GM19467 (cell line): ENCODE results near the gene CTSE.

Source experiments
- ATAC-seq: cut with Tn5 transposase; IDR thresholded peaks from one replicate; pipeline ENCODE4 v1.9.1; 2021; ENCODE audit warnings: mild to moderate bottlenecking, moderate library complexity; ENCODE audit not compliant: unreplicated experiment

Gene CTSE

DNA sequence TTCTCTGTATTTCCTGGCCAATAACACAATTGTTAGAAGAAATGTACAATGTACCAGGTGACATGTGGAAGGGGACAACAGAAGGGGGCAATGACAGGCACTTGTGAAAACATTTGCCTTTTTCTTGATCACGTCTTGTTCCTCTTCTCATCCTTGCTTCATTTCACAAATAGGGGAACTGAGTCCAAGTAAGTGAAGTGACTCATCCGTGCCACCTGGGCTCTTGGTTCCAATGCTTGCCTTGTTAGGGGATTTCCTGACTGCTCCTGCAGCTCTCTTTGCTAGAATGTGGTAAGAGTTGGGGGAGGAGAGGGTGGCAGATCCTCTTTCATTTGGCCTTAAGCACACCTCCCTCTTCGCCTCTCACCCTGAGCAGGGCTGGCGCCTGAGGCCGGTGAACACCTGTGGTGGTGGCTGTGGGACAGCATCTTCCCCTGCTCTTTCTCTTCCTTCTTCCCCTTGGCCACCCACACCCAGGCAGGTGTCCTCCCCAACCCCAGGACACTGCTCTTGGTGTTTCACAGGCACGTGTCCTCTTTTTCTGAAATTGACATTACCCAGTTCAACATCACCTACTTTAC, 27.1 kb upstream of the CTSE start:
- ATAC-seq = peak; percentile 84

DNA sequence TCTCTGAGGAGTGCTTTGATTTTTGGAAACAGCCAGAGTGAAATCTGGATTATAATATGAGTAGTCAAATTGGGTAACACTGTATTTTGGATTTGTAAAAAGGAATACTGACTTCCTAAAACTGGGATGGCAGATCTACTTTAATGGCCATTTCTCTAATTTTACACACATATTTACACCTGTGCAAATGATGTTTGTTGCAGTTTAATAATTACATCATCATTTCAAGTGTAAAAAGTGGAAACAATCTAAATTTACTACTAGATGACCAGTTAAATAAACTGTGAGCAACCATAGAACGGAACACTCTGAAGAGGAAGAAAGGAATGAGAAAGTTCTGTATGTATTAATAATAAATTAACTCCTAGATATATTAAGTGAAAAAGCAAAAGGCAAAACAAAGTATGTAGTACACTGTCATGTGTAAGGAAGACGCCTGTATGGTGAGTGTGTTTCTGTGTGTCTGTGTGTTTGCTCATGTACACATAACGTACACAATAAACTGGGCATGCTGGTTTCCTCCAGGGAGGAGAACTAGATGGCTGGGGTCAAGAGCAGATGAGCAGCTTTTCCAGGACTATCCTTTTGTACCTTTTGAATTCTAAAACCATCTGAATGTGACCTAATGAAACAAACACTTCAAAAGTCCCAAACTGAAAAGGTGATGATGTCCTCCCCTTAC, 26.4 kb upstream of the CTSE start:
- no peak for ATAC-seq

DNA sequence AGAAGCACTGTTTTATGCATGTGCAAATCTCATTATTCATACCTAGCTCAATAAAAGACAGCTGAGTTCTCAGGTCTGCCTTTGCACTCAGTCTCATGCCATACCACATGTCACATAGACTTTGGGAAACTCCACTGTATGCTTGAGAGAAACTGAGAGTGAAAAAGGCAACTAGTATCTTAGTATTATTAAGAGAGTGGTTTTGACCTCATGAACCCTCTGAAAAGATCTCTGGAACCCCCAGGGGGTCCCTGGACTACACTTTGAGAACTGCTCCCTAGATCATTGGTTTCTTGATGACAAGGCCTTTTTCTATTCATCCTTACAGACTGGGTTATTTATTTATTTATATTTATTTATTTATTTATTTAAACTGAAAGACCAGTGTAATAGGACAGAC, 25.6 kb upstream of the CTSE start:
- peak; percentile 37 for ATAC-seq

DNA sequence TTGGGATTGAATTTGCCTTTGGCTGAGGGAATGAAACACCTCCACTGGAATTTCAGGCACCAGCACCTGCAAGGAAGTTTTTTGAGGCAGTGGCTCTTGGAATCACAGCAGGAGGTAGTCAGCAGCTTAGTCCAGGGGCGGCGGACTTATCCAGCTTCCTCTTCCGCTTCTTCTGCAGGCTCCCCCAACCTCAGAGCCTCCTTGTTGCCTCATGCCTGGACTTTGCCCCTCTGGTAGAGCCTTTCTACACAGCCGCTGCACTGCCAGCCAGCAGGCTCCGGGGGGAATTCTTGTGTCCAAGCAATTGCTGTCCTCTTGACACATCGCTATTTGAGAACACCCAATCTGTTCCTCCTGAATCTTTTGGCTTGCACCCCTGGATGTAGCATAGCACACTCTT, 24.9 kb upstream of the CTSE start:
- no peak for ATAC-seq

DNA sequence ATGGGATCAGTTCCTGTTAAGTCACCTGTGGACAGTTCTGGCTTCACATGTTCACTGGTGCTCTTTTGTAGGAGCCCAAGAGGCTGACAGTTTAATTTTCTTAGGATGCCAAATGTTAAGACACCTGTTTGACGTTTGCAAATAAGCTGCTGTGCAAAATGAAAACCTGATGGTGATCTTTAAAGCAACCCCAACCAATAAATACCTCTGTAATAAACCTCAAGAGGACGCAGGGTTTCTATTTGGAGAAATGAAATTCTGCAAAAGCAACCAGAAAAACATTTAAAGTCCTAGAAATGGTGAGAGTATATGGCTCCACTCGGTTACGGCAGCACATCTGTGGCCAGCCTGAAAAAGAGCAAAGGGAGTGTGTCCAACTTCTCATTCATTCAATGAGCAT, 23.6 kb upstream of the CTSE start:
- ATAC-seq = no peak

DNA sequence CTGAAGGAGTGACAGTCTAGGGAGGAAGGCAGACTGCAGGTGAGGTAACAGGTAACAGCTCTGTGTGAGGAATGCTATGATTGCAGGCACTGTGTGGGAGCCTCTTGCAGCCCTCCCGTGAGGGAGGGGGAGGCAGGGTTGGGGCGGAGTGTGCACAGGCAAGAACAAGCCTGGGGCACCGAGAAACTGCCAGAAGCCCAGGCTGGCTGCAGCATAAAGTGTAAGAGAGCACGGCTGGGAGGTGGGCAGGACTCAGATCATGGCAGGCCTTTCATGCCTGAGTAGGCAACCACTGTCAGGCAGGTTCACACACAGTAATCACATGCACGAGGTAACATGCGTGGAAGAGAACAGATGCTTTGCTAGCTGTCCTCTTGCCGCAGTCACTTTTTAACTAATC, 17.9 kb upstream of the CTSE start:
- ATAC-seq = no peak

DNA sequence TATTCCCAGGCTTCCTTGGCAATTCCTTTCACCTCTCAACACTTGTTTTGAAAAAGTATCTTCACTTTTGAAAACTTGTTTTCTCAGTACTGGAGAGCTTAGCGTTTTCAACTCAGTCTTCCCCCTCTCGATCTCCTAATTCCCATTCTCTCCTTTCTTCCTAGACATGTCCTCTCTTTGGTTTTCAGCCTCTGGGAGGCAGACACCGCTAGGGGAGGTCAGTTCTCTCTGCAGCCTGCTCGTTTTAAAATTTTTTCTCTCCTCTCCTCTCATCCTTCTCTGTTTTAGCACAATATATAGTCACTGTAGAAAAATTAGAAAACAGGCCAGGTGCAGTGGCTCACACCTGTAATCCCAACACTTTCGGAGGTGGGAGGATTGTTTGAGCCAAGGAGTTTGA, 16.6 kb upstream of the CTSE start:
- ATAC-seq = no peak

DNA sequence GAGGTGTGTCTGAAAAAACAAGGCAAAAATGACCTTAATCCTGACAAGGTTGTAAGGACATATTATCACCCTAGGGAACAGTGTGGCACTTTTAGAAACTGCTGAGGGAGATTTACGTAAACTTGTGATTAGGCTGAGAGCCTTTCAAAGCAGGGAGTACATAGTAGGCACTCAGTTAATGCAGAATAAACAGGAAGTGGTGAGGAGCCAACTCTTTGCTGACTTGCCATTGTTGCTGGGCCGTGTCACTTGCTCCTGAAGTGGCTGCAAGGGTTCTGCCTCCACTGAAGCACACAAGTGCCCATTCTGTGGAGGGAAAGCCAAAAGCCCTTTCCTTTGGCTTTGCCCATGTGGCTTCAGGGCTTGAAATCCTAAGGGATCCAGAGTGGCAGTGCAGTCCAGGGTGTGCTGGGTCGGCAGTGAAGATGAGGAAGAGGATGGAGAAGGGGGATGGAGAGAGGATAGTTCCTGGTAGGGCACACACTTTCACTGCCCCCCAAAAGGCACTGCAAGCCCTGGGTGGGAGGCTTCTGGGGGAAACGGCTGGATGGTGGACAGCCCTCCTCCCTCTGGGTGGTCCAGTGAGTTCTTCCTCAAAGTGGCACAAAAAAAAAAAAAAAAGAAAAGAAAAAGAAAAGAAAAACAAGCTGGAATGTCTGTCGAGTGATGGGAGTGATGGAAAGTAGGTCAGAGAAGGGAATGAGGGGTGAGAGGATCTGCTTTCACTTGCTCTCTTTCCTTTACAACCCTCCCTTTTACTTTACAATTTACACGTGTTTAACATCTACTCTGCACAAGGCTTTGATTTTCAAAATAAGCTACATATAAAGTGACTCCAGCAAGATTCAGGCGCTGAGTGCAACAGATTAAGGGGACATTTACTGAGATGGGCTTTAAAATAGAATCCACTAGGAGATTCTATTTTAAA, 15.6 kb upstream of the CTSE start:
- ATAC-seq = no peak

DNA sequence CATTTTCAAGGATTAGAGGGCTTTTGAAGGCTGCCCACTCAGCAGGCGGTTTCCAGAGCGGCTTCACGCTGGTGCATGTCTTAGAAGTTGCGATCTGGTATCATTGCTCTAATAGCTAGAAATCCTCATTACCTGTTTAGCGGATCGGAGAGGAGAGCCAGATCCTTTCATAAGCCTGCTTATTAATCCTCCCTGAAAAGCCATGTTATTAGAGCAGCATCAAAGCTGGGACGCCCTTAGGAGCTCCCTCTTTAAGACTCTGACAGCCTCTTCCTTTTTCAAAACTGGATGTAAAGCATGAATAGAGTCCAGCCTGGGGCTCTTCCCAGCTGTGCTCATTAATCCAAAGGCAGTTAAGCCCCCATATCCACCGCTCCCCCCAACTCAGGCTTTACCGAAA, 13.9 kb upstream of the CTSE start:
- no peak for ATAC-seq

DNA sequence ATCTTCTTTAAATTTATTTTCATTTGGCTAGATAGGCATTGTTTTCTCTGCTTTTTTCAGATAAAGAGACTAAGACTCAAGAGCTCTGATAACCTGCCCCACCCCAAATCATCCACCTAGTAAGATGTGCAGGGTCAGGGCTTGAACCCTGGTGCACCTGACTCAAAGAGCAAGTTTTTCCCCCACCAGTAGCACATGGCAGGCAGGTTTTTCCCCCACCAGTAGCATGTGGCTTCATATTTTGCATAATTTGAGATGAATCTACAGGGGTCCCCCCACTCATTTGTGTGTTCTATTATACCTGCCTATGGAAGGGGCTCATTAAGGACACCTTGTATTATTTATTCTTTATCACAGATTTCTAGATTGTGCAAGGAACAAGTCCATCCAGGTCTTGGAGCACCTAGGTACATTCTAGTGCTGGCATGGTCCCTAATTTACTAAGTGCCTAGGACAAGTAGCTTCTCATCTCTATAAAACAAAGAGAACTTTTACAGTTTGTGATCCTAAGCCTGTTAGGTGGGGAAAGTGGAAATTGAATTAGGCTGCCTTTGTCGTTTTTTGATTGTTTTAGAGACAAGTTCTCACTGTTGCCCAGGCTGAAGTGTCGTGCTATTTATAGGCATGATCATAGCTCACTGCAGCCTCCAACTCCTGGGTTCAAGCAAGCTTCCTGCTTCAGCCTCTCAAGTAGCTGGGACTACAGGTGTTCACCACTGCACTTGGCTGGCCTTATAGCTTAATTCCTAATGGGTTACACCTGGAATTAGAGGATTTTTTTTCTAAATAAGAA, 13.2 kb upstream of the CTSE start:
- ATAC-seq = no peak

DNA sequence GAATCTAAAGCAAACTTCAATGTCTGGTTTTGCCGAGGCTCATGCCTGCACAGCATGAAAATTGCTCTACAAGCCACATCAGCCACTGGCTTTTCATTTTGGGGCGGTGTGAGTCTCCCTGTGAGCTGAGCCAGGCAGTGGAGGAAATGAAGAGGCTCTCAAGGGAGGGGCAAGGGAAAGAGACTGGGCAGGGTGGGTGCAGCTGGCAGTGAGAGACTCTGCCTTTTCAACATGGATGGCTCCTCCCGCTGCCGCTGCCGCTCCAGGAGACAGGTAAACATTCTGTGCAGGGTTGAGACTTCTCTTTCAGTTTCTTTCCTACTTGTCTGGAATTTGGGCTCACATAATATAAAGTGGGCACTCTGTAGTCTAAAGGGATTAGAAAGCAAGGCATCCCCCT, 11.3 kb upstream of the CTSE start:
- no peak for ATAC-seq

DNA sequence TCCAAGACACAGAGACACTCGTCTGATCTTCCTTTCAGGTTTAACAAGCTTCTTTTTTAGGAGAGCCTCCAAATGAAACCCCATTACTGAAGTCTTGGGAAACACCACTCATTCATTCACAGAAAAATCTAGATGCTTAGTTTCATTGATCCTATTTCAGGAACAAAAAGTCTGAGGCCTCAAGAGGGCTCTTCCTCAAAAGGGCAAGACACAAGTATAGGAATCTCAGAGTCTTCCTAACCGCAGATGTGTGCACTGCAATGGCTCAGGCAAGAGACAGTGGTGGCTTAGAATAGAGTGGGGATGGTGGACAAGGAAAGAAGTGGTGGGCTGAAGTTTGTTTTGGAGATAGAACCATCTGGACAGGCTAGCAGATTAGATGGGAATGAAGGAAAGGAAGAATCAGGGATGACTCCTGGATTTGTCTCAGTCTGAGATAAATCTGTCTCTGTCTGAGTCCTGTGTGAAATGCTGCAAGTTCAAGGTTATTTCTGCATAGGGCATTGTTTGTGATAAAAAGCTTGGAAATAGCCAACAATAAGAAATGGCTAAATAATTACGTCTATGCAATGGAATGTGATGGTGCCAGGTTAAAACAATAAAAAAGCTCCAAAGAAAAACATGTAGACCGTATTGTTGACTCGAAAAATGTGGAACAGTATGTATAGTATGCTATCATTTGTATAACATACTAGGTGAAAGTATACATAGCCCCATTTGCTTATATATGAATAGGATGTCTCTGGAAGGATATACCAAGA, 8.9 kb upstream of the CTSE start:
- ATAC-seq = no peak

DNA sequence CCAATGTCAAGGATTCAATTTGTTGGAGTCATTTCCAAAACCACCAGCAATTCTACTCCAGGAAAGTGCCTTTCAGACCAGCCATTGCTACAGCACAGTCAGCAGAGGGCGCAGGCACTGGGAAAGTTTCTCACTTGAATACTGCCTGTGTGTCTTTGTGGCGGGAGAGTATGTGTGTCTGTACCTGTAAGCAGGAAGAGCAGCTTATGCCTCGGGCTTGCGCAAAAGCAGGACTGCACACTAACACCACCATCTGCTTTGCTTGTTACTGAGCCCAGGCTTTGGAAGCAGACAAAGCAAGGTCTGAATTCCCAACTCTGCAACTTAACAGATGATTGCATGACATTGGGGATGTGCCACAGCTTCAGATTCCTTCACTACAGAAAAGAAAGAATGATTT, 7.0 kb upstream of the CTSE start:
- ATAC-seq = peak; percentile 81

DNA sequence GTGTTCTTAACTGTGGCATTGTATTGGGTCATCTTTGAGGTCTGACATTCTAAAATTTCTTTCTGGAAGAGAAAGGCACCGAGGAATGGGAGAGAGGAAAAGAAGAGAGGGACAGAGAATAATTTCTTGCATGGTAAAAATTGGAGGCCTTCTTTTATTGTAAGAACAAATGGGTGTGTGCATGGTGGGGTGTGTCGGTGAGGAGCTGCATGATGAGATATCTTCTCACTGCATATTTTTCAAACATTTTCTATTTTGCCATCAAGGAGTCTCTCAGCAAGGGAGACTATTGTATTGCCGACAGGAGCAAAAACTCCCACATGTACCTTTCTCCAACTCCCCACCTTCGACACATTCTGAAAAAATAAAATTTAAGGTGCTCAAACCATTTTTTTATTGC, 6.5 kb upstream of the CTSE start:
- no peak for ATAC-seq

DNA sequence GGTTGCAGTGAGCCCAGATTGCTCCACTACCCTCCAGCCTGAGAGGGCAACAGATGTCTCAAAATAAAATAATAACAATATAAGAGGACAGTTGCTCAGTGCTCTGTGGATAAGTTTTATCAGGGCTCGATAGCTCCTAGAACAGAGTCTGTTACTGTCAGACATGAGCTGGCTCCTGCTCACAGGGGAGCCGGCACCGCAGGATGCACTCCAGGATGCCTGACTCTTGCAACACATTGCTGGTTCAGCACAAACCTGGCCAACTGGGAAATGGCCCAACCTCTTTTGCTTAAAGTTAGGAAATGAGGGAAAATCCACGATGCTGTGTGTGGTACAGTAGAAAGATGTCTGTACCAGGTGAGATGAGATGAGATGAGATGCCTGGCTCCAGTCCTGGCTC, 5.8 kb upstream of the CTSE start:
- ATAC-seq = no peak

DNA sequence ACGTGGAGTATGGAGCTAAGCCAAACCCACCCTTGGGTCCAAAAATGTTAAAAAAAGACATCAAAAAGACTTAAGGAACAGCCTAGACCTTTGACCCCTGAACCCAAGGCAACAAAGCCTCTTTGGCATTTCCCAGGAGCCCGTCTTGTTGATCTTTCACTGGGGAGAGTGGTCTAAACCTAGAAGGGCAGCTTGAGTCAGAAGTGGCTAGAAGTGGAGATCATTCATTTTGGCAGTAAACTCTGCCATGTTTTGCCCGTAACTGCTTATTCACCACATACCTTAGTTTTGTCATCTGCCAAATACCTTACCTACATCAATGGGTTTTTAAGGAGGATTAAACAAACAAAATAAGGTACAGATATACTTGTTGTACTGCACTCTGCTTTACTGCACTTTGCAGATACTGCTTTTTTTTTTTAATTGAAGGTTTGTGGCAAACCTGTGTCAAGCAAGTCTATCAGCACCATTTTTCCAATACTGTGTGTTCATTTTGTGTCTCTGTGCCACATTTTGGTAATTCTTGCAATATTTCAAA, 1.7 kb upstream of the CTSE start:
- no peak for ATAC-seq

DNA sequence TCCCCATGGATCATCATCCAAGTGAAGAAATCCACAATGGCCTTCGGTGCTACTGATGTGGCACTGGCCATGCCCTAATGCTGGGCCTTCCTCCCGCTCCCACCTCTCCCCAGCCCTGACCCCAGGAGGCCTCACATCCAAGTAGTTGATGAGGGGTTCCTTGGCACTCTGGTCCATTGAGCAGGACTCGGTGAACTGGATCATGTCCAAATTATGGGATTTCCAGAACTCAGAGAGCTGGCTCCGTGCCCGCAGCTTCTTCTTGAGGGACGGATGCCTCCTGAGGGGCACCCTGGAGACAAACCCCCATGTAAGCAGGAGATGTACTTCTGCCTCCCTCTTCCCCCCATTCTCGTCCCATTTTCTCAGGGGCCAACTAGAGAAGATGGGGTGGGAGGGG, 929 bp downstream of the CTSE start:
- ATAC-seq = no peak

DNA sequence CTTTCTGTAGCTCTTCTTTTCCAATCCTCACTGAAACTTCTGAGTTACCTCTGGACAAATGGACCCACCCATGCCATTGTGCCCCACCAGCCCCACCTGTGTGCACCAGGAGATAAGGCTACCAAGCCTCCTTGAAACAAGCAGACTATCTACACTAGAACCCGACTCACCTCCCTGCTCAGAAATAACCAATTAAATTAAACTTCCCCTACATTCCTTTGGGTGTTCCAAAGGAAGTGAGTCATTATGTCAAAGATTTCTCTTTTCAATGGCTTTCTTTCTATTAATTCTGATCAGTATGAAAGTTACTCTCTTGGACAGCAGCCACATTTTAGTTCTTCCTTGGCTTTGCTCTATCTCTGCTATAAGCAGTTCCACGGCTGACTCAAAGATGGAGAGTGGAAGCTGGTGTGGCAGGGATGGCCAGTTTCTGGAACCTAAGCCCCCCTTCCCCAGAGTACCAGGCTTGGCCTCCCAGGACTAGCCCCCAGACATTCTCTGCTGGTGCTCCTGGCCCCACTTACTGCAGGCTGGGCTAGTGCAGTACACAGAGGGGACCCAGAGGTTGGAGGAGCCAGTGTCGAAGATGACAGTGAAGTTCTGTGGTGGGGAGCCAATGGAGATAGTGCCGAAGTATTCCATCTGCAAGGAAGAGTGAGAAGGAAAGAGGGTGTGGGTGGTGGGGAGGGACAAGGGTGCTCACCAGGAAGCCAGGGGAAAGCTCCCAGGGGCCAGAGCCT, 1.9 kb downstream of the CTSE start:
- ATAC-seq = no peak

DNA sequence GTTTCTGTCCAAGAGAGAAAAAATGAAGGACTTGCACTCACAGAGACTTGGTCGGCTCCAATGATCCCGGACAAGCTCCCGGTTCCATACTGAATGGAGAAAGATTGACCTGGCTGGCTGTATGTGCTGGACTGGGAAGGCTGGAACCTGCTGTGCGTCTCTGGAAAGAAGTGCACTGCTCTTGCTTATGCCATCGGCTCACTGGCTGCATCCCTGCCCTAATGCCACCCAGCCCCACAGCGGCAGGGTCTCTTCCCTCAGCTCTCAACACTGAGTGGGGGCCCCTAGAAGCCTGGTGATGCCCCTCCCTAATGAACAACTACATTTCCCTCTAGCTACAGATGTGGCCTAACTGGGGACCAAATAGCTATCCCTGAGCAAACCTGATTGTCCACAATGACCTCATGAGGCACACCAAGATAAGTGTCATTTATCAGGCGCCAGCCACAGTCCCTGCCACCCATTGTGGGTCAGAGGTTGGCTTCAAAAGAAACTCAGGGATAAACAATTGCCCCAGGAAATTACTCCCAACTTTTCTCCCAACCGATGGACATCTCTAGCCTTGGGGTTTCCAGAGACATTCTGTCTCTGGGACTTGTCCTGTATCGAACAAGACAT, 2.6 kb downstream of the CTSE start:
- no peak for ATAC-seq
